Measurements from ENCODE around the gene SYMPK.

DNA sequence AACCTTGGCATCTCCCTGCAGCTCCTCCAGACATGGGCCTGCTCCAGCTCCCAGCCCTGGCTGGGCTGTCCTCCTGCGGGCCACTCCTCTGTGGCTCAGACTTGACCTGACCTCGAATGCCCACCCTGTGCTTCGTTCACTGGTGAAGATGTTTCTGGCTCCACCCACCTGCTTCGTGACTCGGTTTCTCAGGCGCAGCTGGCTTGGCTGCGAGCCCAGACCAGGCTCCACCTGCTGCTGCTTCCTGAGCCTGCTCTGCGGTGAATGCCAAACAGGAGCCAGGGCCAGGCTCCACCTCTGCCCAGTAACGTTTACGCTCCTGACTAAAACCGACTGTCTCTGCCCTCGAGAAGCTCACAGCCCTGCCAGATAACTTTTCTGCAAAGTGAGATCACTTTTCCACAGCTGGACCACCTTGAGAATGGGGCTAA lies 38.9 kb downstream of the SYMPK start:
- TF ChIP-seq ZNF565 (CRISPR knock-in tag; conservative IDR thresholded peaks at IDR 0.05; ENCODE audit: low read depth), result no peak
- TF ChIP-seq, protein P1, sequence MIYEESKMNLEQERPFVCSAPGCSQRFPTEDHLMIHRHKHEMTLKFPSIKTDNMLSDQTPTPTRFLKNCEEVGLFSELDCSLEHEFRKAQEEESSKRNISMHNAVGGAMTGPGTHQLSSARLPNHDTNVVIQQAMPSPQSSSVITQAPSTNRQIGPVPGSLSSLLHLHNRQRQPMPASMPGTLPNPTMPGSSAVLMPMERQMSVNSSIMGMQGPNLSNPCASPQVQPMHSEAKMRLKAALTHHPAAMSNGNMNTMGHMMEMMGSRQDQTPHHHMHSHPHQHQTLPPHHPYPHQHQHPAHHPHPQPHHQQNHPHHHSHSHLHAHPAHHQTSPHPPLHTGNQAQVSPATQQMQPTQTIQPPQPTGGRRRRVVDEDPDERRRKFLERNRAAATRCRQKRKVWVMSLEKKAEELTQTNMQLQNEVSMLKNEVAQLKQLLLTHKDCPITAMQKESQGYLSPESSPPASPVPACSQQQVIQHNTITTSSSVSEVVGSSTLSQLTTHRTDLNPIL (CRISPR knock-in tag; IDR thresholded peaks at IDR 0.05; ENCODE audit: low read depth), result no peak
- no peak for TF ChIP-seq SNAI2 (CRISPR knock-in tag; IDR thresholded peaks at IDR 0.05)
- TF ChIP-seq GLIS3 (CRISPR knock-in tag; IDR thresholded peaks at IDR 0.05), result no peak
- TF ChIP-seq TOX (CRISPR knock-in tag; IDR thresholded peaks at IDR 0.05; ENCODE audit: borderline replicate concordance), result no peak
- TF ChIP-seq ZFP30 (CRISPR knock-in tag; IDR thresholded peaks at IDR 0.05), result no peak
- no peak for TF ChIP-seq RARB (CRISPR knock-in tag; IDR thresholded peaks at IDR 0.05)
- TF ChIP-seq ARNTL (CRISPR knock-in tag; IDR thresholded peaks at IDR 0.05; ENCODE audit: borderline replicate concordance, low read depth), result no peak
- TF ChIP-seq ZFP3 (CRISPR knock-in tag; IDR thresholded peaks at IDR 0.05), result no peak
- TF ChIP-seq, protein P2, sequence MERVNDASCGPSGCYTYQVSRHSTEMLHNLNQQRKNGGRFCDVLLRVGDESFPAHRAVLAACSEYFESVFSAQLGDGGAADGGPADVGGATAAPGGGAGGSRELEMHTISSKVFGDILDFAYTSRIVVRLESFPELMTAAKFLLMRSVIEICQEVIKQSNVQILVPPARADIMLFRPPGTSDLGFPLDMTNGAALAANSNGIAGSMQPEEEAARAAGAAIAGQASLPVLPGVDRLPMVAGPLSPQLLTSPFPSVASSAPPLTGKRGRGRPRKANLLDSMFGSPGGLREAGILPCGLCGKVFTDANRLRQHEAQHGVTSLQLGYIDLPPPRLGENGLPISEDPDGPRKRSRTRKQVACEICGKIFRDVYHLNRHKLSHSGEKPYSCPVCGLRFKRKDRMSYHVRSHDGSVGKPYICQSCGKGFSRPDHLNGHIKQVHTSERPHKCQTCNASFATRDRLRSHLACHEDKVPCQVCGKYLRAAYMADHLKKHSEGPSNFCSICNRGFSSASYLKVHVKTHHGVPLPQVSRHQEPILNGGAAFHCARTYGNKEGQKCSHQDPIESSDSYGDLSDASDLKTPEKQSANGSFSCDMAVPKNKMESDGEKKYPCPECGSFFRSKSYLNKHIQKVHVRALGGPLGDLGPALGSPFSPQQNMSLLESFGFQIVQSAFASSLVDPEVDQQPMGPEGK (CRISPR knock-in tag; IDR thresholded peaks at IDR 0.05; ENCODE audit: borderline replicate concordance), result no peak
- TF ChIP-seq ESRRG (CRISPR knock-in tag; IDR thresholded peaks at IDR 0.05), result no peak
- no peak for TF ChIP-seq PPARA (CRISPR knock-in tag; IDR thresholded peaks at IDR 0.05; ENCODE audit: borderline replicate concordance)
- no peak for TF ChIP-seq TCF4 (CRISPR knock-in tag; IDR thresholded peaks at IDR 0.05; ENCODE audit: borderline replicate concordance)
